Sigmoid colon (tissue), 7 donors: Measurements from ENCODE around the gene MRGPRX2. TPM values are rescaled to one million over a fixed set of nuclear protein-coding genes. Genes with fewer than 3 reads are reported as not detected.
A peak's percentile ranks its signal among the peaks of the same experiment; 100 is the strongest.

ENCODE experiments used
- DNase-seq: peaks from one replicate; pipeline ENCODE4 v3.0.0-alpha.2; 2019
- H3K27ac ChIP-seq, 4 donors: fragments of 200-600 bp; sonication (generic); one replicate each; pipeline ENCODE4 v1.5.1; 2016 to 2019; ENCODE audit warnings: mild to moderate bottlenecking in 1 of 4
- H3K27me3 ChIP-seq, 3 donors: fragments of 200-600 bp; sonication (generic); one replicate each; pipeline ENCODE4 v1.5.1; 2019; ENCODE audit warnings: mild to moderate bottlenecking in 1 of 3
- H3K36me3 ChIP-seq, 4 donors: fragments of 200-600 bp; sonication (generic); one replicate each; pipeline ENCODE4 v1.5.1; 2016 to 2019
- H3K4me1 ChIP-seq, 4 donors: fragments of 200-600 bp; sonication (generic); one replicate each; pipeline ENCODE4 v1.5.1; 2017 to 2019
- H3K4me3 ChIP-seq, 4 donors: fragments of 200-600 bp; sonication (generic); one replicate each; pipeline ENCODE4 v1.5.1; 2017 to 2019; ENCODE audit warnings: mild to moderate bottlenecking in 2 of 4, moderate library complexity in 1 of 4
- H3K9me3 ChIP-seq, 4 donors: fragments of 200-600 bp in 3 of 4; sonication (generic) in 3 of 4; one replicate each; pipeline versions ENCODE4 v1.5.1 to v1.6.1; 2013 to 2019
- CTCF ChIP-seq, 4 experiments: fragments of 450-650 bp in 3 of 4; fragments of 200-600 bp in 1 of 4; IDR thresholded peaks; one replicate each; pipeline ENCODE4 v1.5.1; 2016 to 2019; ENCODE audit warnings: antibody characterized with exemption in 4 of 4, mild to moderate bottlenecking in 3 of 4, moderate library complexity in 2 of 4
- EP300 ChIP-seq, 4 donors: sonication (generic); formaldehyde crosslinking; IDR thresholded peaks; one replicate each; pipeline ENCODE4 v1.6.1; 2017; ENCODE audit warnings: antibody characterized with exemption in 4 of 4
- POLR2A ChIP-seq, 2 donors: fragments of 450-650 bp; IDR thresholded peaks; one replicate each; pipeline ENCODE4 v1.6.1; 2016; ENCODE audit warnings: antibody characterized with exemption in 2 of 2, mild to moderate bottlenecking in 2 of 2, moderate library complexity in 2 of 2
- POLR2AphosphoS5 ChIP-seq, 4 donors: sonication (generic); formaldehyde crosslinking; IDR thresholded peaks; one replicate each; pipeline ENCODE4 v1.6.1; 2017; ENCODE audit warnings: antibody characterized with exemption in 4 of 4
- WGBS, 2 donors: extraction: QIAGEN DNeasy Blood & Tissue Kit; methylation state at CpG; one replicate each; pipeline ENCODE4 v1.1.7; 2013; 5-methylcytosine and 5-hydroxymethylcytosine counted together
- intact Hi-C: fragments of 100-400 bp; cut with DNase I; formaldehyde crosslinking; loops from one replicate; pipeline ENCODE4 v1.15.1; 2023
- polyA plus RNA-seq, 3 donors: library from polyadenylated mRNA; stranded (reverse); fragments of 200-250 nt; gene quantifications; one replicate each; pipeline ENCODE4 v1.2.3, GENCODE V29; 2013
- total RNA-seq, 4 donors: library from RNA; depleted of rRNA; stranded (reverse); fragments of >200 nt; gene quantifications; one replicate each; pipeline ENCODE4 v1.1.0, GENCODE V29; 2016
- donor health status: healthy with polysubstance abuse.
- donor health status: Bipolar disorder and iron deficiency.
- donor health status: healthy.

The MRGPRX2 gene
- total and polyA plus RNA-seq, 7 donors = not detected

- DNase-seq = no peak
- Histone ChIP-seq H3K9me3 (no peaks in the 10 kb centered on the region), H3K4me3 (no peak overlapping the region), H3K4me1 (no peaks in the 10 kb centered on the region), H3K27ac (no peak overlapping the region), H3K36me3 (no peaks in the 10 kb centered on the region), H3K27me3 (no peaks in the 10 kb centered on the region)
- WGBS, 2 donors = 22 to 67% methylated on average over 5 of the region's 5 CpGs
- intact Hi-C loops = no loop called here
- TF ChIP-seq EP300 (IDR thresholded peaks at IDR 0.05) (no peak), CTCF (IDR thresholded peaks at IDR 0.05) (no peak), POLR2AphosphoS5 (IDR thresholded peaks at IDR 0.05) (no peak), POLR2A (IDR thresholded peaks at IDR 0.05) (no peak)
Measured at GRCh38 chr11:19072464-19072863, 11.9 kb upstream of the MRGPRX2 start.

- no peak overlapping the region for H3K4me3 ChIP-seq
- no peaks in the 10 kb centered on the region for H3K27me3 ChIP-seq
- peak; percentile 75 for DNase-seq
- no peaks in the 10 kb centered on the region for H3K9me3 ChIP-seq
- no peaks in the 10 kb centered on the region for H3K36me3 ChIP-seq
- 4 to 9% methylated on average over 11 of the region's 11 CpGs for WGBS, 2 donors
- TF ChIP-seq CTCF (IDR thresholded peaks at IDR 0.05) (peak; percentile 77 to 92 (median 82)), POLR2A (IDR thresholded peaks at IDR 0.05) (no peak), POLR2AphosphoS5 (IDR thresholded peaks at IDR 0.05) (no peak), EP300 (IDR thresholded peaks at IDR 0.05) (no peak)
- H3K27ac ChIP-seq = no peak overlapping the region
- intact Hi-C loops = loop anchor here (2.0 kb wide), 1 partner anchor 482 kb away; no protein-coding TSS in a partner anchor
- H3K4me1 ChIP-seq = no peaks in the 10 kb centered on the region
Measured at GRCh38 chr11:19071255-19071654, 10.7 kb upstream of the MRGPRX2 start.

- no peaks in the 10 kb centered on the region for H3K4me1 ChIP-seq
- no peaks in the 10 kb centered on the region for H3K27me3 ChIP-seq
- 54 to 63% methylated on average over 5 of the region's 5 CpGs for WGBS, 2 donors
- TF ChIP-seq EP300 (IDR thresholded peaks at IDR 0.05) (no peak), POLR2A (IDR thresholded peaks at IDR 0.05) (no peak), CTCF (IDR thresholded peaks at IDR 0.05) (no peak), POLR2AphosphoS5 (IDR thresholded peaks at IDR 0.05) (no peak)
- no peaks in the 10 kb centered on the region for H3K9me3 ChIP-seq
- H3K36me3 ChIP-seq = no peaks in the 10 kb centered on the region
- H3K27ac ChIP-seq = no peak overlapping the region
- intact Hi-C loops = no loop called here
- H3K4me3 ChIP-seq = no peak overlapping the region
- DNase-seq = no peak
Measured at GRCh38 chr11:19059833-19060232, 684 bp downstream of the MRGPRX2 start.

GRCh38 chr11:19055905-19056304 is 4.6 kb downstream of the MRGPRX2 start:
- H3K4me1 ChIP-seq = no peaks in the 10 kb centered on the region
- intact Hi-C loops = no loop called here
- H3K4me3 ChIP-seq = no peak overlapping the region
- no peaks in the 10 kb centered on the region for H3K27me3 ChIP-seq
- WGBS, 2 donors = 88 to 89% methylated on average over 17 of the region's 17 CpGs
- TF ChIP-seq POLR2A (IDR thresholded peaks at IDR 0.05) (no peak), POLR2AphosphoS5 (IDR thresholded peaks at IDR 0.05) (no peak), CTCF (IDR thresholded peaks at IDR 0.05) (no peak), EP300 (IDR thresholded peaks at IDR 0.05) (no peak)
- no peak for DNase-seq
- H3K36me3 ChIP-seq = no peaks in the 10 kb centered on the region
- H3K27ac ChIP-seq = no peak overlapping the region
- no peaks in the 10 kb centered on the region for H3K9me3 ChIP-seq

- intact Hi-C loops = no loop called here
- H3K4me3 ChIP-seq = no peak overlapping the region
- 90 to 93% methylated on average over 3 of the region's 3 CpGs for WGBS, 2 donors
- no peak for DNase-seq
- no peaks in the 10 kb centered on the region for H3K4me1 ChIP-seq
- TF ChIP-seq EP300 (IDR thresholded peaks at IDR 0.05) (no peak), POLR2AphosphoS5 (IDR thresholded peaks at IDR 0.05) (no peak), POLR2A (IDR thresholded peaks at IDR 0.05) (no peak), CTCF (IDR thresholded peaks at IDR 0.05) (no peak)
- no peak overlapping the region for H3K27ac ChIP-seq
- no peaks in the 10 kb centered on the region for H3K9me3 ChIP-seq
- H3K36me3 ChIP-seq = no peaks in the 10 kb centered on the region
- no peaks in the 10 kb centered on the region for H3K27me3 ChIP-seq
Measured at GRCh38 chr11:19055016-19055415, 5.5 kb downstream of the MRGPRX2 start.
